ENCODE data around the gene GALNT4.

Gene GALNT4

DNA sequence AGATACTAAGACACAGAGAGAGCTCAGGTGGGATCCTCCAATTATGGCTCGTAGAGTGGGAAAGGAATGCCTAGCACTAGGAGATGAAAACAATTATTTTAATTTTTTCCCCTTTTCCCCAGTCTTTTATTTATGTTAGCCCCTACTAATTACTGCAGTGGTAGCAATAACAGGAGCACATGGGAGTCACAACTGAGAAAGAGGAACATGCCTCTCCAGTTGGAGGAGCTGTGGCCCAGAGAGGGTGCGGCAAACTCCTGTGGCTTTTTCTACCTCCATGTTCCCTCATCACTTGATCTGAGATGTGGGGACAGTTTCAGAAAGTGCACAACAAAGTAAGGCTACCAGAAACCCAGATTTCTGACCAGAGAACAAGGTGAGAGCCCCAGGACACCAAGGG, 27.2 kb upstream of the GALNT4 start:
- Histone ChIP-seq H3K9me3 (ENCODE audit: control insufficient read depth, insufficient read depth, low read length) (no peaks in the 10 kb centered on the region), H3K9ac (ENCODE audit: low read depth, low read length) (no peak overlapping the region), H3K27ac (ENCODE audit: low read depth, low read length) (no peak overlapping the region), H3K4me1 (ENCODE audit: control insufficient read depth, insufficient read depth, low read length) (no peaks in the 10 kb centered on the region), H3K27me3 (ENCODE audit: control insufficient read depth, insufficient read depth, low read length) (no peaks in the 10 kb centered on the region), H3K36me3 (ENCODE audit: control insufficient read depth, insufficient read depth, low read length) (no peaks in the 10 kb centered on the region), H3K4me3 (ENCODE audit: low read depth, low read length) (no peak overlapping the region)

DNA sequence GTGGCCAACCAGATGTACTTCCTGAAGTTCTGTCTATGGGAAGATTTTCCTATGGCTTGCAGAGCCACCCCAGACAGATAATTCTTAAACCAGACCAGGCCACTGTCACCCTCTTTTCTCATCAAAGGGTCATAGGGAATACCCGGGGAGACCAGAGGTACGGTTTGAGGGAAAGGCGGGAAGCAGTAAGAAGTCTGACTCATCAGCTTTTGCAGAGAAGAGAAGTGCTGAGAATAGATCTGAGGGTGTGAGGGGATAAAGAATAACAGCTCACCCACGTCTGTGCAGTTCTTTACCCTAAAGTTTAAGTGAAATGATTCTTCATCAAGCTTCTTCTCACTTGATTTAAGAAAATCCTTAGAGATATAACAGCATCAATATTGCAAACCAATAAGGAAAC, 22.5 kb upstream of the GALNT4 start:
- H3K27me3 ChIP-seq (ENCODE audit: control insufficient read depth, insufficient read depth, low read length) = no peaks in the 10 kb centered on the region
- H3K4me1 ChIP-seq (ENCODE audit: control insufficient read depth, insufficient read depth, low read length) = no peaks in the 10 kb centered on the region
- no peak overlapping the region for H3K9ac ChIP-seq (ENCODE audit: low read depth, low read length)
- H3K9me3 ChIP-seq (ENCODE audit: control insufficient read depth, insufficient read depth, low read length) = no peaks in the 10 kb centered on the region
- no peaks in the 10 kb centered on the region for H3K36me3 ChIP-seq (ENCODE audit: control insufficient read depth, insufficient read depth, low read length)
- no peak overlapping the region for H3K4me3 ChIP-seq (ENCODE audit: low read depth, low read length)
- no peak overlapping the region for H3K27ac ChIP-seq (ENCODE audit: low read depth, low read length)

DNA sequence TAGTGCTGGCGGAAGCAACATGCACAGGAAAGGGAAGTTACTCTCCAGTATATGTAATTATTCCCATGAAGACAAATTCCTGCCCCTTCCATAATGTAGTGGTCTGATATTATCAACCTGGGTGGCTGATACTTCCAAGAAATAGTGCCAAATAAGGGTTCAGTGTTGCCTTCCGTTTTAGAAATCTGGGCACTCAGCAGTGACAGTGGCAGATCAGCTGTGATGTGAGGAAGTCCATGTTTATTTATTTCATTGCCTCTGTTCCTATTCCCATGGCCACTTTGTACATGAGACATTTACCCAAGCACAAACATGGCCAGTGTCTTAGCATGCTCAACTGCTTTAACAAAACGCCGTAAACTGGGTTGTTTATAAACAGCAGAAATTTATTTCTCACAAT, 21.6 kb upstream of the GALNT4 start:
- no peak overlapping the region for H3K9ac ChIP-seq (ENCODE audit: low read depth, low read length)
- no peaks in the 10 kb centered on the region for H3K4me1 ChIP-seq (ENCODE audit: control insufficient read depth, insufficient read depth, low read length)
- no peak overlapping the region for H3K4me3 ChIP-seq (ENCODE audit: low read depth, low read length)

DNA sequence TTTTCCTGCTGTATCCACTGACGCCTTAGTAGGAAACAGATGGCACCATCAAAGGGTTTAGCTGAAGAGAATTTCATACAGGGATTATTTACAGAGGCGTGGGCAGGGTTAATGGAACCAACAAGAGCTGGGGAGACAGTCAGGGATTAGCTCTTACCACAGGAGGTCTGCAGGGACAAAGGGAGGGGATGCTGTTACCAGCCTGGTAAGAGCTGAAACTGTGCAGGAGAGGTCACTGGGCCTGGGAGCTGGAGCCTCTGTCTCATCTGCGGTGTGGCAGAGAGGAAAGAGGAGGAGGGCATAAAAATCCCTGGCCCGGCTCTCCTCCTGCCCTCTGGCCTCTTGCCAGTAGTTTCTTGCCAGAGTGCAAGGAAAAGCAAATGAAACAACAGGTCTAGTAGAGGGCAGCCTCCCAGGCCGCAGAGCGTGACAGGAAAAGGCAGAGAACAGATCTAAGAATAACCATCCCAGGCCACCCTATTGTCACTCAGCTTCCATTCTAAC, 20.1 kb upstream of the GALNT4 start:
- Histone ChIP-seq H3K36me3 (ENCODE audit: control insufficient read depth, insufficient read depth, low read length) (no peaks in the 10 kb centered on the region), H3K27me3 (ENCODE audit: control insufficient read depth, insufficient read depth, low read length) (no peaks in the 10 kb centered on the region), H3K4me1 (ENCODE audit: control insufficient read depth, insufficient read depth, low read length) (no peaks in the 10 kb centered on the region), H3K27ac (ENCODE audit: low read depth, low read length) (no peak overlapping the region), H3K9ac (ENCODE audit: low read depth, low read length) (no peak overlapping the region), H3K4me3 (ENCODE audit: low read depth, low read length) (no peak overlapping the region), H3K9me3 (ENCODE audit: control insufficient read depth, insufficient read depth, low read length) (no peaks in the 10 kb centered on the region)

More for the DNA sequence above, 21.6 kb upstream of the GALNT4 start:
- no peaks in the 10 kb centered on the region for H3K9me3 ChIP-seq (ENCODE audit: control insufficient read depth, insufficient read depth, low read length)
- H3K27me3 ChIP-seq (ENCODE audit: control insufficient read depth, insufficient read depth, low read length) = no peaks in the 10 kb centered on the region
- H3K36me3 ChIP-seq (ENCODE audit: control insufficient read depth, insufficient read depth, low read length) = no peaks in the 10 kb centered on the region
- no peak overlapping the region for H3K27ac ChIP-seq (ENCODE audit: low read depth, low read length)

DNA sequence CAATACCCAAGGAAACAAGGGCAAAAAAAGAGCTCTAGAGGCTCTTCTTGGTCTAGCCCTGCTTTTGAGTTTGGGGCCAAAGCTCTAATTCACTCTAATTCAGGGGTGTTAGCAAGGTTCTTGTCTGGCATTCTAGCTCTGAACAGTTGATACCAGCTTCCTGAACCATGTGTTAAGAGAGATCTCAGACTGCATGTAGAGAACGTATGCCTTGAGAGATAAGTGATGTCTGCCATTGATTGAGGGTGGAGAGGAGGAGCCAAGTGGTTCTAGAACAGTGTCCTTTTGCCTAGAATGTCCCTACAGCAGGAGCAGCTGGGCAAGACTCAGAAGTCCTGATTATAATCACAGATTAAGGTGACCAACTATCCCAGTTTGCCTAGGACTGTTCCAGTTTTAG, 19.4 kb upstream of the GALNT4 start:
- H3K4me1 ChIP-seq (ENCODE audit: control insufficient read depth, insufficient read depth, low read length) = no peaks in the 10 kb centered on the region
- H3K27ac ChIP-seq (ENCODE audit: low read depth, low read length) = no peak overlapping the region
- no peaks in the 10 kb centered on the region for H3K36me3 ChIP-seq (ENCODE audit: control insufficient read depth, insufficient read depth, low read length)
- no peaks in the 10 kb centered on the region for H3K9me3 ChIP-seq (ENCODE audit: control insufficient read depth, insufficient read depth, low read length)
- no peak overlapping the region for H3K9ac ChIP-seq (ENCODE audit: low read depth, low read length)
- no peak overlapping the region for H3K4me3 ChIP-seq (ENCODE audit: low read depth, low read length)
- H3K27me3 ChIP-seq (ENCODE audit: control insufficient read depth, insufficient read depth, low read length) = no peaks in the 10 kb centered on the region

DNA sequence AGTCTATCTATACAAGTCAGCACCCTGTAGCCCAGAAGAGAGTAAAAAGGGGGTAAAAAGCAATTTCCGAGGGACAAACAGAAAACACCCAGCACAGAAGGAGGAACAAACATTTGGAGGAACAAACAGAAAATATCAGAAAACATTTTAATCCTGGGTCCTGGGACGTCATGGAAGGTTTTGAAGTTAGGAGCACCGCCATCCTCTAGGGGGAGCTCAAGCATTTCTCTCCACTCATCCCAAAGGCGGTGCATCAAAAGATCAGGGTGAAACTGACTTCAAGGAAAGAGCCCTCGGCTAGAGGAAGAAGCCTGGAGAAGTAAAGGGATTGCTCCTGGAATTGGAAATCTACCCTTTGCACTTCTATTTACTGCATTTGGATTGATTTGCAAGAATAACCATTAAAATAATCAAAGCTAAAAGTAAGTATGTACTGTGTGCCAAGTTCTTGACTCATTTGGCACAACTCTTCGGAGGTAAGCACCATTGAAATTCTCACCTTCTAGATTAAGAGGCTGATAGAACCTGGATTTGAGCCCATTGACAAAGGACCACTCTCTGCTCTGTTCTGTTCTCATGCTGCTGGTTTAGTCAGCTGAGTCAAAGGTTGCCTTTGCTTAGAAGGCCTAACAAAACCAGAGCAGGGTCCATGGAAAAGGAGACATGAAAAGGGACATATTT, 18.5 kb upstream of the GALNT4 start:
- H3K9me3 ChIP-seq (ENCODE audit: control insufficient read depth, insufficient read depth, low read length) = no peaks in the 10 kb centered on the region
- no peak overlapping the region for H3K4me3 ChIP-seq (ENCODE audit: low read depth, low read length)
- H3K27me3 ChIP-seq (ENCODE audit: control insufficient read depth, insufficient read depth, low read length) = no peaks in the 10 kb centered on the region
- no peaks in the 10 kb centered on the region for H3K4me1 ChIP-seq (ENCODE audit: control insufficient read depth, insufficient read depth, low read length)
- H3K27ac ChIP-seq (ENCODE audit: low read depth, low read length) = no peak overlapping the region
- no peaks in the 10 kb centered on the region for H3K36me3 ChIP-seq (ENCODE audit: control insufficient read depth, insufficient read depth, low read length)
- no peak overlapping the region for H3K9ac ChIP-seq (ENCODE audit: low read depth, low read length)

DNA sequence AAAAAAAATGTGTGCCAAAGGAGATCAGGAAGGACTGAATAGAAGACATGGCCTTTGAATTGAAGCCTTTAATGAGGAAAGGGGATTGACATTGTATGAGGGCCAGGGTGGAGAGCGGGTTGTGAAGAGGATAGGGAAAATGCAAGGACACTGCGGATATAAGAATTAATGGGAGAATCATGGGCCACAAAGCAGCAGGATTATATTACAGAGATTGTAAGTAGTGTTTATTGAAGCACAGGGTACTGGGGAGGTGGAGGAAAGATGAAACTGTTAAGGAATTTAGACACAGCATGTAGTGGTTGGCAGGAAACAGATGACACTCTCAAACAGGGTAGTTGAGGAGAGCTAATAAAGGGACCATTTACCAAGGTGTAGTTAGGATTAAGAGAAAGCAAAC, 17.6 kb upstream of the GALNT4 start:
- H3K4me1 ChIP-seq (ENCODE audit: control insufficient read depth, insufficient read depth, low read length) = no peaks in the 10 kb centered on the region
- no peak overlapping the region for H3K9ac ChIP-seq (ENCODE audit: low read depth, low read length)
- no peak overlapping the region for H3K27ac ChIP-seq (ENCODE audit: low read depth, low read length)
- no peak overlapping the region for H3K4me3 ChIP-seq (ENCODE audit: low read depth, low read length)
- no peaks in the 10 kb centered on the region for H3K27me3 ChIP-seq (ENCODE audit: control insufficient read depth, insufficient read depth, low read length)
- no peaks in the 10 kb centered on the region for H3K36me3 ChIP-seq (ENCODE audit: control insufficient read depth, insufficient read depth, low read length)
- no peaks in the 10 kb centered on the region for H3K9me3 ChIP-seq (ENCODE audit: control insufficient read depth, insufficient read depth, low read length)

DNA sequence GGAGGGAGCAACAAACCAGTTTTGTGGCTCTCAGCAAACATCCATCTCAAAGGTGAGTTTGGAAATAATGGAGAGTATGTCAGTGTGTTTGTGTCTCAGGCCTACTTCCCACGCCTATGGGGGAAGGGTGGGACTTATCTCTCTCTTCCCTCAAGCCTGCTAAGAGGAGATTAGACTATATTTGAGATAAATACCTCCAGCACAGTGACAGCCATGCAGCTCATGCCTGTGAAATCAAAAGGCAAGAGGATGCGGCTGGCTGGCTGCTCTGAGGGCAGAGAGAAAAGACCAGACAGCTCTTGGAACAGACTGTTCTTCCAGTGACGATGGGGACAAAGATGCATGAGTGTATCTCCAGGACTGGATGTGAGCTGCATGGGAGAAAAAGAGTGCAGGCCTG, 16.0 kb upstream of the GALNT4 start:
- Histone ChIP-seq H3K4me1 (ENCODE audit: control insufficient read depth, insufficient read depth, low read length) (no peaks in the 10 kb centered on the region), H3K36me3 (ENCODE audit: control insufficient read depth, insufficient read depth, low read length) (no peaks in the 10 kb centered on the region), H3K4me3 (ENCODE audit: low read depth, low read length) (no peak overlapping the region), H3K27ac (ENCODE audit: low read depth, low read length) (no peak overlapping the region), H3K27me3 (ENCODE audit: control insufficient read depth, insufficient read depth, low read length) (no peaks in the 10 kb centered on the region), H3K9ac (ENCODE audit: low read depth, low read length) (no peak overlapping the region), H3K9me3 (ENCODE audit: control insufficient read depth, insufficient read depth, low read length) (no peaks in the 10 kb centered on the region)

DNA sequence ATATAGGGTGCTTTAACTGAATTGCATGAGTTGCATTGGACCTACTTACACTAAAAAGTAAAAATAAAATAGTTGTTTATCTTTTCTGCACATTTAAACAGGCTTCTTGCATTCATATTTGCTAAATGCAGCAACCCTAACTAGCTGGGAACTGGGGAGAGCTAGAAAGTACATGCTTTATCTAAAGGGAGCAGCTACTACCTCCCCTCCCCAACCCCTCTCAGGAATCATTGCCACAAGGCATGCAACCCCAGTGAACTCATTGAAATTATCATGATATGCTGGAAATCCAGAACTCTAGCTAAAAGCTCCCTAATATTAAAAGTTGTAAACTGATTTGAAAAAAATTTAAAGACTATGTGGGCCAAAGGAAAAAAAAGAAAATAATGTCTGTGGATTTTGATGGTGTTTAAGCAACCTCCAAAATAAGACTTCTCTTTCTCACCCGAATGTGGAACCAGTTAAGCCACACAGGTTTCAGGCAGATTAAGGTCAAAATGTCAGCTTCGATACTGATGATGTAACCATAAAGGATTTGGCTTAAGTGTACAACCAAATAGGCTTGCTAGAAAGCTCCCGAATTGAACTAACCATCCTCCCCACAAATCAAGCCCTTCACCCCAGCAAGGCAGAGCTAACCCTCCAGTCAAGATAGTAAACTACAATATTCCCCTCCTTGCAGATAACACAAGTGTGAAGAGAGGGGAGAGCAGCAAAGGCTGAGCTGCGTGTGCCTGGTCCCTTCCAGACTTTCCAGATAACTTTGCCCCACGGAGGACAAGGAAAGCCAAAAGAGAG, 15.0 kb upstream of the GALNT4 start:
- no peak overlapping the region for H3K27ac ChIP-seq (ENCODE audit: low read depth, low read length)
- H3K9ac ChIP-seq (ENCODE audit: low read depth, low read length) = no peak overlapping the region
- no peaks in the 10 kb centered on the region for H3K36me3 ChIP-seq (ENCODE audit: control insufficient read depth, insufficient read depth, low read length)
- H3K4me3 ChIP-seq (ENCODE audit: low read depth, low read length) = no peak overlapping the region
- no peaks in the 10 kb centered on the region for H3K27me3 ChIP-seq (ENCODE audit: control insufficient read depth, insufficient read depth, low read length)
- no peaks in the 10 kb centered on the region for H3K4me1 ChIP-seq (ENCODE audit: control insufficient read depth, insufficient read depth, low read length)
- no peaks in the 10 kb centered on the region for H3K9me3 ChIP-seq (ENCODE audit: control insufficient read depth, insufficient read depth, low read length)

DNA sequence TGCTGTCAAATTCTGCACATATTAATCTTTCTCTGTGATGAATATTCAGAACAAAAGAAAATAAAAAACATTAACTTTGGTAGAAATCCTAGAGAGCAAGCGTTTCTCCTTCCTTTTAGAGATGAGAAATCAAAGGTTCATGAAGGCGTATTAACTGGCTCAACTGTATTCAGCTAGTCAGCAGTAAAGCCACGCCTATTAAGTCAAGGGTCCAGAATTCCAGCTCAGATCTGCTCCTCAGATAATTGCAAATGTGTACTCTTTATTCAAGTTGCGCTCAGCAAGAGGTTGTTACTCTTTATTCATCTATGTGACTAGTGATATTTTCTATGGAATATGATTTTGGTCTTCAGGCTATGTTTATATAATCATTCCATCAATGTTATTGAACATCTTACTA, 14.3 kb upstream of the GALNT4 start:
- no peak overlapping the region for H3K27ac ChIP-seq (ENCODE audit: low read depth, low read length)
- H3K27me3 ChIP-seq (ENCODE audit: control insufficient read depth, insufficient read depth, low read length) = no peaks in the 10 kb centered on the region
- no peaks in the 10 kb centered on the region for H3K36me3 ChIP-seq (ENCODE audit: control insufficient read depth, insufficient read depth, low read length)
- no peaks in the 10 kb centered on the region for H3K9me3 ChIP-seq (ENCODE audit: control insufficient read depth, insufficient read depth, low read length)
- H3K4me3 ChIP-seq (ENCODE audit: low read depth, low read length) = no peak overlapping the region
- H3K4me1 ChIP-seq (ENCODE audit: control insufficient read depth, insufficient read depth, low read length) = no peaks in the 10 kb centered on the region
- no peak overlapping the region for H3K9ac ChIP-seq (ENCODE audit: low read depth, low read length)

DNA sequence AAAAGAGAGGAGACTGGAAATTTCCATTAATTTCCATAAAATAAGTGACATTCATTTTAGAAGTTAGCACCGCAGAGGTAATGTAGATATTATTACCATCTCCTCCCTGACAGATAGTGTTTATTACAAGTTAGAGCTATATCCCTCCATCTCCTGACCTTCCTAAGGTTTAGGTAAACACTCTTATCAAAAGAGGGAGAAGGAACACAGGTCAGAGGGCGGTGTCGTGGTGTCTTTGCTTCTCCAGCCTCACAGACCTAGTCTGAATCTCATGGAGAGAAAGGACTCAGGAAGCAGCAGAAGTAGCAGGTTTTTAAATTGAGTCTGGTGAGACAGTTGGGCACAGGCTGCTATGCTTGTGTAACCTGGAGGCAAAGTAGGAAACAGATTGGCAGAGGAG, 12.8 kb upstream of the GALNT4 start:
- Histone ChIP-seq H3K9me3 (ENCODE audit: control insufficient read depth, insufficient read depth, low read length) (no peaks in the 10 kb centered on the region), H3K9ac (ENCODE audit: low read depth, low read length) (no peak overlapping the region), H3K4me1 (ENCODE audit: control insufficient read depth, insufficient read depth, low read length) (no peaks in the 10 kb centered on the region), H3K4me3 (ENCODE audit: low read depth, low read length) (no peak overlapping the region), H3K27ac (ENCODE audit: low read depth, low read length) (no peak overlapping the region), H3K27me3 (ENCODE audit: control insufficient read depth, insufficient read depth, low read length) (no peaks in the 10 kb centered on the region), H3K36me3 (ENCODE audit: control insufficient read depth, insufficient read depth, low read length) (no peaks in the 10 kb centered on the region)
